ENCODE measurements around the gene CTNNA1.

Gene CTNNA1

DNA sequence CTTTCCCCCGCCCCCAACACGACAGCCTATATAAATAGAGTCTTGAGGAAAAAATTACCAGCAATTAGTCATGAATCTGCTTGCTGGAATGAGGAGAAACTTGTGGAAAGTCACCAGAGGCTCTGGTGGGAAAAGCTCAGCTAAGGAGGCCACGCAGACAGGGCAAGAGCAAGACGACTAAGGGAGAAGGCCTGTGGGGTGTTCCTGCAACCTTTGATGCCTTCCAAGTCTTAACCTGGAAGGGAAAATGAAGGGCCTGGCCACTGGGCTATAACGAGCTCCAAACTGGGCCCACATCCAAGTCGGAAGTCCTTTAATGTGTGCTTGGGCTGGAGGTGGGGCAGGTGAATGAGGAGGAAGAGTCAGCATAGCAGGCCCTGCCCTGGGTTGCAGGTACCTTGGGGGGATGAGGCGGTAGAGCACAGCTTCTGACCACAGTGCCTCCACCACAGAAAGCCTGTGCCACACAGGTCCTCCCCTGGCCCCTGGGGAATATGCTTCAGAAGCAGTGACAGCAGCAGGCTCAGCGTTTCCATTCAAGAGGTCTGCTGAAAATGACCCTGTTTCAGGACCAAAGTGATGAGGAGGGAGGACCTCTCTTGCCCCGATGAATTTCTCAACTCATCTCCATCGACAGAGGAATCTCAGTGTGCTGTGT lies 214.7 kb downstream of the CTNNA1 start:
- no peak for DNase-seq (ENCODE audit: low read depth)

DNA sequence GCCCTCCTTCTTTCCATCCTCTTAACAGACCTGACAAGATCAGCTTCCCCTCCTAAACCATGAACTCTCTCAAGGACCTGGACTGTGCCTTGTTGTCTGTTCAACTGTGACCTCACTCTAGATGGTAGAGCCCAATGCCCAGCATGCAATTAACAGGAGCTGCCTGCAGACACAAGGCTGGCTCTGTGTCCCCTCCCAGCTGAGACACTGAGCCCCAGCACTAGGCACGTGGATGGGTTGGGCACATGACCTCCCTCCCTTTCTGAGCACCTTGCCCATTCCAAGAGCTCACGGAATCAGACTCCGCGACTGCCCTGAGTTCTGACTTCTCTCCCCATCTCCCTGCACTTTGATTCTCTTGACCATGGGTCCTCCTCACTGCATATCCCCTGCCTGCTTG lies 215.4 kb downstream of the CTNNA1 start:
- DNase-seq (ENCODE audit: low read depth): no peak

- no peak for DNase-seq (ENCODE audit: low read depth)
Measured at GRCh38 chr5:138969323-138970002, 216.2 kb downstream of the CTNNA1 start.

- no peak for DNase-seq (ENCODE audit: low read depth)
Measured at GRCh38 chr5:138972230-138972629, 219.0 kb downstream of the CTNNA1 start.

- no peak for DNase-seq (ENCODE audit: low read depth)
Measured at GRCh38 chr5:138972836-138973235, 219.6 kb downstream of the CTNNA1 start.

- no peak for DNase-seq (ENCODE audit: low read depth)
Measured at GRCh38 chr5:138974227-138975063, 221.2 kb downstream of the CTNNA1 start.

DNA sequence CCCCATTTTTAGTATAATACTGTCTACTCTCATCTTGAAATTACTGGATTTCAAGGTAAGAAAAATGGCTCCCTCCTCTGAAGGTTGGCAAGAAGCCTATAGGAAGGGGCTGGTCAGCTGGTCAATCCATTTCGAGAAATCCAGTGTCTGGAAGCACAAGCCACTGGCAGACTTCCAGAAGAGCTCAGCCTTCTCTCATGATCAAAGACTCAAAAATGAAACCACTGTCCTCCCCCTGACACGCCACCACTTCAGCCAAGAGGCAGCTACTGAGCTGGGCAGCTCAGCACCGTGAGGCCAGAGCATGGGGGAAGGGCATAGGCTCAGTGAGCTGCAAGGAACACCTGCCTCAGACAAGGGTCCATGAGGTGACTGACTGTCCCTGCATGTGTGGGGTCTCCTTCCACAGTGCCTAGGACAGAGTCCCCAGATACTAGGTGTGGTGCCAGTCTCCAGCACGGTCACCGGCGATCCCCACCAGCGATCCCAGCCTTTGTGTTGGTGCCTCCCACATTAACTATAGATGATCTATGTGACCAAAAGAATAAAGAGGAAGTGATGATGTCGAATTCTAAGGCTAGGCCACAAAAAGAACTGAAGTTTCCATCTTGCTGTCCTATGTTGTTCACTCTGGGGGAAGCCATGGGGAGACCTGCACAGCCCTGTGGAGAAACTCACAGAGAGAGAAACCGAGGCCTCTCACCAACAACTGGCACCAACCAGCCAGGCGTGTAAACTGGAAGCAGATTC lies 222.0 kb downstream of the CTNNA1 start:
- DNase-seq (ENCODE audit: low read depth): no peak

DNA sequence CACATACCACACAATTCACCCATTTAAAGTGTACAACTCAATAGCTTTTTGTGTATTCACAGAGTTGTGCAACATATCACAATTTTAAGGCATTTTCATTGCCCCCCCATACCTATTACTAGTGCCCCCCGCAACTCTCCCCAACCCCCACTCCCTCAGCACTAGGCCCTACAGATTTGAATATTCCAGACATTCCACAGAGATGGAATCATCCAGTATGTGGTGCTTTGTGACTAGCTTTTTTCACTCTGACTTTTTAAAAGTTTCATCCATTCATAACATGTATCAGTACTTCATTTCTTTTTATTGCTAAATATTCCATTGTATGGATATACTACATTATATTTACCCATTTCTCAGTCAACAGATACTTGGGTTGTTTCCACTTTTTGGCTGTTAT lies 224.9 kb downstream of the CTNNA1 start:
- DNase-seq (ENCODE audit: low read depth): no peak

- no peak for DNase-seq (ENCODE audit: low read depth)
Measured at GRCh38 chr5:138978581-138978980, 225.4 kb downstream of the CTNNA1 start.

DNA sequence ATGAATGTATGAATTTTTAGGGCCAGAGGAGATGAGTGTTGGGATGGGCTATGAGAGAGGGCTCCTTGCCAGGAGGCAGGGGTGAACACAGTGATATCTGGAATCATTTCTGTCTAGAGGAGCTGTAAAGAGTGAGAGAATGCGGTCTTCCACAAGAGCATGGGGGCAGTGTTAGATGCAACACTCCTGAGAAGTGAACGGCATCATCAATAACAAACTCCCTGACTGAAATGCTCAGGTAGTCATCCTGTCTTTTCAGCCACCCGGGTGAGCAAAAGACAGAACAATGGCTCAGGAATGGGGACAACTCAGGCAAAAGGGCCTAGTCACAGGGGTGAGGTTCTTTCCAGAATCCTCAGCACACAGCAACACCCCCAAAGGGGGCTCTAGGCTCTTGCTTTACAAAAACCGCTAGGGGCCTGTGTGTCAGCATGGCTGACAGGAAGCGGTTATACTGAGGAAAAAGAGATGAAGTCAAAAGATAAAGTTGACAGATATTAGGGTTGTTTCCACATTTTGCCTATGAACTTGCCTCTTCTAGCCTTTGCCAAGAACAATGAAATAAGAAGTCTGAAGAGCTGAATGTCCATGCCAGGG lies 226.6 kb downstream of the CTNNA1 start:
- peak; percentile 8 for DNase-seq (ENCODE audit: low read depth)

DNA sequence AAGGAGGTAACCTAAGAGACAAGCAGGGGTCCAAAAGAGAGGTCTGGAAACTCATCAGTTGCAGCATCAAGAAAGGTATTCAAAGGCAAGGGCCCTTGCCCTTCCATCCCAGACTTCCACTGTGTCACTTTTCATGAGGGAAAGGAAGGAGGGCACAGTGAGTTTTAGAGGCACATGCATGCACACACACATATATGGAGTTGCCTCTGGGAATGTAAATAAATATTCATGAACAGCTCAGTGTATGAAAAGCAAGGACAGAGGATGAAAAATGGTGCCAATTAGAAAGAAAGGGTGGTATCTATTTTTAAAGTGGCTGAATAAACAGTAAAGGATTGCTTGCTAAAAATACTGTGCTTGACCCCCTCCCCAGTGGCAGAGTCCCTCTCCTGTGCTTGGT lies 227.2 kb downstream of the CTNNA1 start:
- no peak for DNase-seq (ENCODE audit: low read depth)

- DNase-seq (ENCODE audit: low read depth): no peak
Measured at GRCh38 chr5:138981131-138981530, 227.9 kb downstream of the CTNNA1 start.

GRCh38 chr5:138981586-138981985 lies 228.4 kb downstream of the CTNNA1 start:
- no peak for DNase-seq (ENCODE audit: low read depth)

DNA sequence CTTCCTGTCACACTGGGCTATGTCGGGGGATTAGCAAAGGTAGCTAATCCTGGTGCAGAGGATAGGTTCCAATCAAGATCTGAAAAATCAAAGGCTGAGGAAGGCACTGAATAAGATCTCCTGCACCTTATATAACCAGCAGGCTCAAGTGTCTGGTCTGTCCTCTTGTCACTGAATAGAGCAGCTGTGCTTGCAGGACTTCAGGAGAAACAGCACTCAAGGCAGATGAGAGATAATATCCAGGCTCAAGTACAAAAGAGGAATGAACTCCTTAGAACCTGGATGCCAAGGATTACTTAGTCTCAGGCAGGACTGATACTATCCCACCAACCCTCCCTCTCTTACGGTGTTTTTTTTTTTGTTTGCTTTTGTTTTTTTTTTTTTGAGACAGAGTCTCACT lies 230.8 kb downstream of the CTNNA1 start:
- no peak for DNase-seq (ENCODE audit: low read depth)

All from stimulated activated CD8-positive, alpha-beta memory T cell treated with anti-CD3 and anti-CD28 coated beads, Interleukin-12 subunit alpha, Interleukin-12 subunit beta, amount 100 ng/mL, for 4 hours (primary cell).